ENCODE results near the gene RABEP1. TPM values are rescaled to one million over a fixed set of nuclear protein-coding genes. Genes with fewer than 3 reads are reported as not detected.
"Not testable (repeated sequence)": the region's sequence is repeated elsewhere in the genome, so short reads cannot be mapped to it uniquely, and the experiment has no call there.

Gene RABEP1
- total RNA-seq, 4 donors from 2014 or later, result 36.0 to 57.7 (median 40.9) TPM

DNA sequence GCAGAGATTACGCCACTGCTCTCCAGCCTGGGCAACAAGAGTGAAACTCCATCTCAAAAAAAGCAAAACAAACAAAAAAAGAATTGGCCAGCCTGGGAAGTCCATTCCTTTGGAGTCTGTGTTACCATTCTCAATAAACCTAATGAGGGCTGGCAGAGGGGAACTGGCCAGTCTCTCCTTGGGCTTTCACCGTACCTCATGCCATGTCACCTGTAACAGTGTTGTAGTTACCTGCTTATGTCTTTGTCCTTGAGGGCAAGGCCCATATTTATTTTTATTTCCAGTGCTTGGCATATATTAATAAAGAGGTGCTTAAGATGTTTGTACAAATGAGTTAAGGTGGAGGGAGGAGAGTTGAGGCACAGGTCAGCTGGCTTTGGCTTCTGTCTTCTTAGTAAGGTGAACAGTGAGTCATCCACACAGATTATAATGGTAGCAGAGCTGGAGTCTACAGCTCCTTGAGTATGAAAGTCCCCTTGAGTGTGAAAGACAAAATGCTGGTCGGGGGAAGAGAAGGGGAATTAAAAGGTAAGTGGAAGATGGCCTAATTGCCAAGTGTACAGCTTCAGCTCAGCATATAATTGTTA lies 148.4 kb downstream of the RABEP1 start:
- WGBS, 2 donors, result 97 to 98% methylated on average over 3 of the region's 3 CpGs
- Histone ChIP-seq H3K9me3 (no peaks in the 10 kb centered on the region), H3K27me3 (no peaks in the 10 kb centered on the region), H3K27ac (no peak overlapping the region), H3K4me1 (no peaks in the 10 kb centered on the region), H3K36me3 (peaks cover 50 to 72% of the 10 kb centered on the region in 2 donors), H3K4me3 (replicated peaks in 1 of 3) (no peak overlapping the region)
- intact Hi-C loops (cut with DNase I), result loop anchor here (10.0 kb wide), 1 partner anchor 146 kb away; the partner anchor contains the start of gene RABEP1
- TF ChIP-seq, protein P1, sequence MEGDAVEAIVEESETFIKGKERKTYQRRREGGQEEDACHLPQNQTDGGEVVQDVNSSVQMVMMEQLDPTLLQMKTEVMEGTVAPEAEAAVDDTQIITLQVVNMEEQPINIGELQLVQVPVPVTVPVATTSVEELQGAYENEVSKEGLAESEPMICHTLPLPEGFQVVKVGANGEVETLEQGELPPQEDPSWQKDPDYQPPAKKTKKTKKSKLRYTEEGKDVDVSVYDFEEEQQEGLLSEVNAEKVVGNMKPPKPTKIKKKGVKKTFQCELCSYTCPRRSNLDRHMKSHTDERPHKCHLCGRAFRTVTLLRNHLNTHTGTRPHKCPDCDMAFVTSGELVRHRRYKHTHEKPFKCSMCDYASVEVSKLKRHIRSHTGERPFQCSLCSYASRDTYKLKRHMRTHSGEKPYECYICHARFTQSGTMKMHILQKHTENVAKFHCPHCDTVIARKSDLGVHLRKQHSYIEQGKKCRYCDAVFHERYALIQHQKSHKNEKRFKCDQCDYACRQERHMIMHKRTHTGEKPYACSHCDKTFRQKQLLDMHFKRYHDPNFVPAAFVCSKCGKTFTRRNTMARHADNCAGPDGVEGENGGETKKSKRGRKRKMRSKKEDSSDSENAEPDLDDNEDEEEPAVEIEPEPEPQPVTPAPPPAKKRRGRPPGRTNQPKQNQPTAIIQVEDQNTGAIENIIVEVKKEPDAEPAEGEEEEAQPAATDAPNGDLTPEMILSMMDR (IDR thresholded peaks at IDR 0.05), result no peak
- no peak for TF ChIP-seq POLR2A (IDR thresholded peaks at IDR 0.05)
- no peak for DNase-seq

- not testable (repeated sequence) for H3K27ac ChIP-seq
- peaks cover 43 to 65% of the 10 kb centered on the region in 2 donors for H3K36me3 ChIP-seq
- intact Hi-C loops (cut with DNase I), result loop anchor here (10.0 kb wide), 1 partner anchor 146 kb away; the partner anchor contains the start of gene RABEP1
Observed at GRCh38 chr17:5431234-5431633, 149.2 kb downstream of the RABEP1 start.

DNA sequence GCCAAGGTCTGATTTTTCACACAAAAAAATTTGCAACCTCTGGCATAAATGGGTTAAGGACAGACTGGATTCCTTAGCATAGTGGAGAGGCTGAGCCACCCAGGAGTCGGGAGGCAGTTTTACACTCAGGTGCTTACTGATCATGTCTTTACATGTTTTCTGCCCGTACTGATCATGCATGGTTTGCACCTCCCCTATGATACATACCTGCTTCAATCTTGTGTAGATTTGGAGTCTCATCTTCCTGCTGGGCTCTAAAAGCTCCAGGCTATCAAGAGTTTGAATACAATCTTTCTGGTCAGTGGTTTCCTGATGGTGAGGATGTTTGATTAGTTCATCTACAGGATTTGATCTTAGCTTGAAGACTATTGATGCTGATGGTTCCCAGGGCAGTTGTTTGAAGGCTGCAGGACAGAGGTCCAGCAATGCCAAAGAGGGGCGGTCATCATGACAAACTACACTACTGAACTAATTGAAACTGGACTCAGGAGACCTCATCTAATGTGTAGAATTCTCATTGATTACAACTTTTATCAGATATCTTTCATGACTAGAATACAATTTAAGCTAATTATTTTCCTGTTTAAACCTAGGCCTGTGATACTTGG lies 150.0 kb downstream of the RABEP1 start:
- Histone ChIP-seq H3K36me3 (peaks cover 40 to 59% of the 10 kb centered on the region in 2 donors), H3K4me1 (no peaks in the 10 kb centered on the region), H3K9me3 (no peaks in the 10 kb centered on the region), H3K27me3 (no peaks in the 10 kb centered on the region), H3K4me3 (replicated peaks in 1 of 3) (no peak overlapping the region), H3K27ac (no peak overlapping the region)
- DNase-seq, result no peak
- 85 to 93% methylated on average over 3 of the region's 3 CpGs for WGBS, 2 donors
- TF ChIP-seq, protein P1 (IDR thresholded peaks at IDR 0.05), result no peak
- TF ChIP-seq POLR2A (IDR thresholded peaks at IDR 0.05), result no peak
- intact Hi-C loops (cut with DNase I), result loop anchor here (10.0 kb wide), 1 partner anchor 147 kb away; the partner anchor contains the start of gene RABEP1

More at GRCh38 chr17:5431234-5431633, 149.2 kb downstream of the RABEP1 start:
- not testable (repeated sequence) for H3K9me3 ChIP-seq; H3K4me1 ChIP-seq; H3K4me3 ChIP-seq (replicated peaks in 1 of 3); H3K27me3 ChIP-seq; DNase-seq
- WGBS, 2 donors, result 84 to 85% methylated on average over 5 of the region's 5 CpGs

- peak in 1 of 2 donors; percentile 1 for DNase-seq
- Histone ChIP-seq H3K4me3 (replicated peaks in 1 of 3) (no peak overlapping the region), H3K27me3 (no peaks in the 10 kb centered on the region), H3K4me1 (peaks cover 10% of the 10 kb centered on the region in 2 donors), H3K9me3 (no peaks in the 10 kb centered on the region), H3K36me3 (peaks cover 40 to 45% of the 10 kb centered on the region in 2 donors), H3K27ac (no peak overlapping the region)
- WGBS, 2 donors, result 90 to 96% methylated on average over 2 of the region's 2 CpGs
- intact Hi-C loops (cut with DNase I), result loop anchor here (10.0 kb wide), 1 partner anchor 150 kb away; the partner anchor contains the start of gene RABEP1
- TF ChIP-seq, protein P1 (IDR thresholded peaks at IDR 0.05), result no peak
- TF ChIP-seq POLR2A (IDR thresholded peaks at IDR 0.05), result no peak
Observed at GRCh38 chr17:5434984-5435383, 152.9 kb downstream of the RABEP1 start.

Other genes starting within 250 kb of the RABEP1 start
- gene SLC52A1, start 246.9 kb upstream of the RABEP1 start, total RNA-seq, result under 1 TPM in 1 of 4 donors, not detected in 3; 0.11 TPM
- 10 to 100 TPM in 3 of 4 donors, 1 to 10 TPM in 1; 9.5 to 14.1 (median 12.1) TPM for gene ZFP3, start 203.8 kb upstream of the RABEP1 start, total RNA-seq
- gene ZNF232, start 170.4 kb upstream of the RABEP1 start, total RNA-seq, result 10 to 100 TPM in 2 of 4 donors, 1 to 10 TPM in 2; 7.5 to 13.7 (median 9.6) TPM
- gene USP6, start 166.3 kb upstream of the RABEP1 start, total RNA-seq, result 1 to 10 TPM in 1 of 4 donors, under 1 TPM in 3; 0.11 to 1.7 (median 0.39) TPM
- 10 to 100 TPM; 12.9 to 29.0 (median 24.2) TPM for gene ZNF594, start 90.4 kb upstream of the RABEP1 start, total RNA-seq
- 1 to 10 TPM in 1 of 4 donors, under 1 TPM in 1, not detected in 2; 0.59 to 1.0 TPM for gene SCIMP, start 47.4 kb upstream of the RABEP1 start, total RNA-seq
- gene NUP88, start 137.4 kb downstream of the RABEP1 start, total RNA-seq, result 100 to 1,000 TPM in 3 of 4 donors, 10 to 100 TPM in 1; 84.8 to 158 (median 134) TPM
- gene RPAIN, start 137.9 kb downstream of the RABEP1 start, total RNA-seq, result 10 to 100 TPM; 33.9 to 67.1 (median 49.4) TPM
- gene C1QBP, start 156.9 kb downstream of the RABEP1 start, total RNA-seq, result 100 to 1,000 TPM in 3 of 4 donors, 10 to 100 TPM in 1; 75.4 to 143 (median 113) TPM
- 10 to 100 TPM in 2 of 4 donors, 1 to 10 TPM in 2; 9.2 to 11.2 (median 9.8) TPM for gene DHX33, start 186.7 kb downstream of the RABEP1 start, total RNA-seq
- gene DERL2, start 203.9 kb downstream of the RABEP1 start, total RNA-seq, result 100 to 1,000 TPM in 1 of 4 donors, 10 to 100 TPM in 3; 29.6 to 107 (median 52.5) TPM
- gene MIS12, start 204.3 kb downstream of the RABEP1 start, total RNA-seq, result 10 to 100 TPM; 25.7 to 34.5 (median 29.2) TPM